HEK293T (cell line): ENCODE results near the gene BASP1.

Experiments used
- BHLHE40 ChIP-seq: fragments of 450-650 bp; IDR thresholded peaks from 2 replicates; pipeline ENCODE4 v1.6.1; 2016; ENCODE audit warnings: mild to moderate bottlenecking, moderate library complexity, borderline replicate concordance
- ELF4 ChIP-seq: fragments of 450-650 bp; IDR thresholded peaks from 2 replicates; pipeline ENCODE4 v1.6.1; 2017; ENCODE audit warnings: antibody characterized with exemption
- FOXK2 ChIP-seq: fragments of 450-650 bp; IDR thresholded peaks from 2 replicates; pipeline ENCODE4 v1.6.1; 2016; ENCODE audit warnings: mild to moderate bottlenecking
- FOXM1 ChIP-seq: fragments of 450-650 bp; IDR thresholded peaks from 2 replicates; pipeline ENCODE4 v1.6.1; 2017; ENCODE audit warnings: mild to moderate bottlenecking, borderline replicate concordance
- L3MBTL2 ChIP-seq: fragments of 450-650 bp; conservative IDR thresholded peaks from 2 replicates; pipeline ENCODE4 v1.6.1; 2016; ENCODE audit warnings: mild to moderate bottlenecking
- NFRKB ChIP-seq: fragments of 450-650 bp; IDR thresholded peaks from 2 replicates; pipeline ENCODE4 v1.6.1; 2016; ENCODE audit warnings: mild to moderate bottlenecking, moderate library complexity
- SUZ12 ChIP-seq: fragments of 450-650 bp; IDR thresholded peaks from 2 replicates; pipeline ENCODE4 v1.6.1; 2016; ENCODE audit warnings: mild to moderate bottlenecking

DNA sequence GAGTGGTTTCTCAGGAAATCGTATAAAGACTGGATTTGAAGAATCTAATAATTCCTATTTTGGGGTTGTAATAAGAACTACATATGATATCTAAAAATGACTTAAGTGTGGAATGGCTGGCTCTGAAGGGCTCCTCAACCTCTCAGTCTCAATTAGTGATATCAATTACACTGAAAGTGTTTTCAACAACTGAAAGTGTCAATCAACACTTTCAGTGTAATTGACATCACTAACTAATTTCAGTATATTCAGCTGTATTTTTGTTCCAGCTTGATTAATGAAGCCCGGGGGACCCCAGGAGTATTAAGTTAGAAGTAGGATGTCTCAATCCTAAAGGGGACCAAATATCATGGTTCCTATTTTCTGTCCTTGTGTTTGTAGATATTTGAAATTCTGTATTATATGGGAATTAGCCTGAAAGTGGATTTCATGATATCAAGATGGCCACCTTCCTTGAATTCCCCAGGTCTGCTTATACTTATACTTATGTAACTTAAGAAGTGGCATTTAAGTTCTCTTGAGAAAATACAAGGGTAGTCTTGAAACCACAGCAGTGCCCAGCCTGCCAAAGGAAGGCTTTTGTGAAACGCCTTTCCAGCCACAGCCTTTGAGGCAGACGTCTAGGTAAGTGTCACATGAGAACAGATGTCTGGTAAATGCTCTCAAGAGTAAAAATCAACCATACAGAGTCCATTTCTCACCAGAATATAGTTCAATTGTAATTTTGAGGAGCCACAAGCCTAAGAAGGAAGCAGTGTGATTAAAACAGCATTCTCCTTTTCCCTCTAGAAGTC lies 4.6 kb downstream of the BASP1 start:
- TF ChIP-seq NFRKB (no peak), FOXM1 (no peak), ELF4 (no peak), BHLHE40 (no peak), FOXK2 (no peak), SUZ12 (no peak), L3MBTL2 (no peak)
